Prostate gland (tissue), 2 donors: ENCODE results near the gene DPP10. TPM values are rescaled to one million over a fixed set of nuclear protein-coding genes. Genes with fewer than 3 reads are reported as not detected.

Experiments
- DNase-seq: peaks from one replicate; pipeline ENCODE4 v3.0.0-alpha.2; 2019; ENCODE audit warnings: low spot score
- H3K27ac ChIP-seq, 2 donors: fragments of 200-600 bp; sonication (generic); 2 replicates each; pipeline ENCODE4 v1.5.1; 2017 to 2019
- H3K27me3 ChIP-seq: fragments of 200-600 bp; sonication (generic); replicated peaks from 2 replicates; pipeline ENCODE4 v1.5.1; 2019; ENCODE audit not compliant: insufficient read depth
- H3K36me3 ChIP-seq, 2 donors: fragments of 200-600 bp; sonication (generic); 1 replicate in 1 of 2; 2 replicates in 1 of 2; pipeline versions ENCODE4 v1.5.1 to v1.8.1; 2017 to 2019
- H3K4me1 ChIP-seq: fragments of 200-600 bp; sonication (generic); replicated peaks from 2 replicates; pipeline ENCODE4 v1.5.1; 2019
- H3K4me3 ChIP-seq, 2 donors: fragments of 200-600 bp; sonication (generic); 2 replicates each; pipeline ENCODE4 v1.5.1; 2017 to 2019
- H3K9me3 ChIP-seq: fragments of 200-600 bp; sonication (generic); 2 replicates; pipeline ENCODE4 v1.5.1; 2017
- POLR2A ChIP-seq: fragments of 450-650 bp; IDR thresholded peaks from one replicate; pipeline ENCODE4 v1.6.1; 2016; ENCODE audit warnings: antibody characterized with exemption, mild to moderate bottlenecking
- POLR2AphosphoS5 ChIP-seq: sonication (generic); formaldehyde crosslinking; IDR thresholded peaks from one replicate; pipeline ENCODE4 v1.6.1; 2017; ENCODE audit warnings: antibody characterized with exemption
- WGBS: methylation state at CpG from one replicate; pipeline ENCODE4 v1.1.5; 2018; 5-methylcytosine and 5-hydroxymethylcytosine counted together
- intact Hi-C: fragments of 100-400 bp; cut with DNase I; formaldehyde crosslinking; loops from one replicate; pipeline ENCODE4 v1.14.2; 2022
- total RNA-seq, 2 donors: library from RNA; depleted of rRNA; stranded (reverse); fragments of >200 nt; gene quantifications; one replicate each; pipeline ENCODE4 v1.1.0, GENCODE V29; 2016
- TF ChIP-seq, protein P1 (sequence below), 4 experiments: fragments of 200-600 bp in 2 of 4; fragments of 450-650 bp in 2 of 4; sonication (generic) in 2 of 4; IDR thresholded peaks; 1 replicate in 3 of 4; 2 replicates in 1 of 4; pipeline ENCODE4 v1.5.1; 2016 to 2019; ENCODE audit warnings: antibody characterized with exemption in 4 of 4, mild to moderate bottlenecking in 2 of 4, moderate library complexity in 2 of 4

The DPP10 gene
- total RNA-seq, 2 donors from 2014 or later = 5.1 TPM; not detected in 1

DNA sequence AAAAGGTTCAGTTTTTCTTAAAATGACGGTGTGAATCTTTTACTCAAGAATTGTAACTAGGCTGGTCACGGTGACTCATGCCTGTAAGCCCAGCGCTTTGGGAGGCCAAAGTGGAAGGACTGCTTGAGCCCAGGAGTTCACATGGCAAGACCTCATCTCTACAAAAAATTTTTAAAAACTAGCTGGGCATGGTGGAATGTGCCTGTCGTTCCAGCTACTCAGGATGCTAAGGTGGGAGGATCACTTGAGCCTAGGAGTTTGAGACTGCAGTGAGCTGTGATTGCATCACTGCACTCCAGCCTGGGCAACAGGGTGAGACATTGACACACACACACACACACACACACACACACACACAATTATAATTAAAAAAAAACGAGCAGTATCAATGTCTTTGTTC lies 369.8 kb downstream of the DPP10 start:
- DNase-seq = no peak
- WGBS = 77% methylated on average over 5 of the region's 5 CpGs

DNA sequence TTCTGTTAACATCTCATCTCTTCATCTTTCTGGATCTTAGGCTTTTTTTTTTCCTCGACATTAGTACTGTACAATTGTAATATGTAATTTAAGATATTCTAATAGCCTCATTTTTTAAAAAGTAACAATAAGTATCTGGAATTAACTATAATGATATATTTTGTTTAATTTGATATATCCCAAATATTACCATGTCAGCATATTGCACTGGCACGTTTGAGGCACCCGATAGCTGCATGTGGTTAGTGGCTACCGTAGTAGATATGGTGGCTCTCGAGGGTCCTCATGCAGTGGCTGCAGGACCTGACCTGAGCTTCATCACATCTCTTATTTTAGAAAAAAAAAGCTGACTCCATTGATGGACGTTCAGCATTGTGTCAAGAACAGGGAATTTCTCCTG lies 371.9 kb downstream of the DPP10 start:
- Histone ChIP-seq H3K4me3 (no peak overlapping the region), H3K27me3 (no peaks in the 10 kb centered on the region), H3K4me1 (no peaks in the 10 kb centered on the region), H3K9me3 (no peaks in the 10 kb centered on the region), H3K36me3 (no peaks in the 10 kb centered on the region), H3K27ac (no peak overlapping the region)
- no peak for DNase-seq
- intact Hi-C loops = no loop called here
- TF ChIP-seq, protein P1, sequence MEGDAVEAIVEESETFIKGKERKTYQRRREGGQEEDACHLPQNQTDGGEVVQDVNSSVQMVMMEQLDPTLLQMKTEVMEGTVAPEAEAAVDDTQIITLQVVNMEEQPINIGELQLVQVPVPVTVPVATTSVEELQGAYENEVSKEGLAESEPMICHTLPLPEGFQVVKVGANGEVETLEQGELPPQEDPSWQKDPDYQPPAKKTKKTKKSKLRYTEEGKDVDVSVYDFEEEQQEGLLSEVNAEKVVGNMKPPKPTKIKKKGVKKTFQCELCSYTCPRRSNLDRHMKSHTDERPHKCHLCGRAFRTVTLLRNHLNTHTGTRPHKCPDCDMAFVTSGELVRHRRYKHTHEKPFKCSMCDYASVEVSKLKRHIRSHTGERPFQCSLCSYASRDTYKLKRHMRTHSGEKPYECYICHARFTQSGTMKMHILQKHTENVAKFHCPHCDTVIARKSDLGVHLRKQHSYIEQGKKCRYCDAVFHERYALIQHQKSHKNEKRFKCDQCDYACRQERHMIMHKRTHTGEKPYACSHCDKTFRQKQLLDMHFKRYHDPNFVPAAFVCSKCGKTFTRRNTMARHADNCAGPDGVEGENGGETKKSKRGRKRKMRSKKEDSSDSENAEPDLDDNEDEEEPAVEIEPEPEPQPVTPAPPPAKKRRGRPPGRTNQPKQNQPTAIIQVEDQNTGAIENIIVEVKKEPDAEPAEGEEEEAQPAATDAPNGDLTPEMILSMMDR (IDR thresholded peaks at IDR 0.05) = no peak
- no peak for TF ChIP-seq POLR2A
- TF ChIP-seq POLR2AphosphoS5 = no peak
- WGBS = 83% methylated on average over 6 of the region's 6 CpGs

More for the DNA sequence above, 369.8 kb downstream of the DPP10 start:
- no peaks in the 10 kb centered on the region for H3K9me3 ChIP-seq
- no peaks in the 10 kb centered on the region for H3K27me3 ChIP-seq
- H3K4me1 ChIP-seq = no peaks in the 10 kb centered on the region
- H3K27ac ChIP-seq = no peak overlapping the region
- H3K36me3 ChIP-seq = no peaks in the 10 kb centered on the region
- no peak overlapping the region for H3K4me3 ChIP-seq
- intact Hi-C loops = no loop called here
- TF ChIP-seq POLR2AphosphoS5 (no peak), POLR2A (no peak)
- TF ChIP-seq, protein P1 (IDR thresholded peaks at IDR 0.05) = no peak

DNA sequence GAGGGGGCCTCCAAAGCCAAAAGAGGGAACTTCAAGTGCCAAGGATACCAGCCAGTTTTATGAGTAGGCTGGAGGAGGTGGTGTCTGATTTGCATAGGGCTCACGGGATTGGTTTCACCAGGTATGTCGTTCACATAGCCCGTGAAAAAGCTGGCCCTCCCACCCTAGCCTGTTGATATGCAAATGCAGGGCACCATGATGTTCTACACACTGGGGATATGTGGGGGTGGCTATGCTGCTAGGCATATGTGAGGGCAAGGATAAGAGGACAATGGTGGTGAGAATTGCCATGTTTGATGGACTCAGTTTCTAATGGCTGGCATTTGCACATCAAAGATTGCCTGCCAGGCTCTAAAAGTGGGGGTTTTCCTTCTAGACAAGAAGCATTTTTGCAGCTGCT lies 378.6 kb downstream of the DPP10 start:
- DNase-seq = no peak
- intact Hi-C loops = no loop called here
- Histone ChIP-seq H3K4me1 (no peaks in the 10 kb centered on the region), H3K9me3 (no peaks in the 10 kb centered on the region), H3K36me3 (no peaks in the 10 kb centered on the region), H3K4me3 (no peak overlapping the region), H3K27me3 (no peaks in the 10 kb centered on the region), H3K27ac (no peak overlapping the region)
- TF ChIP-seq POLR2A = no peak
- TF ChIP-seq POLR2AphosphoS5 = no peak
- TF ChIP-seq, protein P1 (IDR thresholded peaks at IDR 0.05) = no peak
- WGBS = 80% methylated on average over 3 of the region's 3 CpGs

DNA sequence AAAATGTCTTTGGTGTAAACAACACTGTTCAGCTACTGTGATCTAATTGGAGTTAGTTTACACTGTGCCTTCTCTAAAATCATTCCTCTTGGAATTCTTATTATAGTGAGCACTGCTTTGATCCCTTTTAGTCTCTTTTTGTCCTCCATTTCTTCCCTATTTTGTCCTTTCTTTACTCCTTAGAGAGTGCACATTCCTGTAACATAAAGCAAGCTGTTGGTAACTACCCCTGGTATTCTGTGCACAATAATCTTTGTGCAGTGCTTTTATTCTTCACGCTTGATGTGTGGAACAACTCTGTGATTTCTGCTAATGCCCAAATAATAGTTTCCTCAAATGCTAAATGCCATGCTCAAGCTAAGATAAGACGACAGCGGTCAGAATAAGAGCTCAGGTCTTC lies 401.5 kb downstream of the DPP10 start:
- H3K9me3 ChIP-seq = no peaks in the 10 kb centered on the region
- WGBS = 85% methylated on average over 3 of the region's 3 CpGs
- intact Hi-C loops = no loop called here

DNA sequence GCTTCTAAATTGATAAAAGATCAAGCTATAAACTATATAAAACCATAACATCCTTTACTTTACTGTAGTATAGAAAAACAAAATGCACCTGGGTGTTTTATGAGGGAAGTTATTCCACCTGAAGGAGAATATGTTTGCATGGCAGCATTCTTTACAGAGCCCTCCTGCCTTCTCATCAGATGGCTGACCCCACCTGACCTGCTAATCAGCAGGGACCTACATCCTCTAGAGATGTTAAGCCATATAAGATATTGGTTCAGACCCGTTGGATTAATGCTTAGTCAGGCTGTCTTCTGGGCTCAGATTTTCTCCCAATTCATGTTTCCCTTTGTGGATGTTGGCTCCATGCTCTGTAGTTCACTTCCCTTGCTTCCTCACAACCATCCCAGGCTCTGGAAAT lies 414.8 kb downstream of the DPP10 start:
- H3K4me1 ChIP-seq = no peaks in the 10 kb centered on the region
- H3K9me3 ChIP-seq = no peaks in the 10 kb centered on the region
- H3K4me3 ChIP-seq = no peak overlapping the region
- H3K27me3 ChIP-seq = no peaks in the 10 kb centered on the region
- no peak for DNase-seq
- H3K36me3 ChIP-seq = no peaks in the 10 kb centered on the region
- intact Hi-C loops = no loop called here
- H3K27ac ChIP-seq = no peak overlapping the region
- 60% methylated on average over 1 of the region's 1 CpG for WGBS
- TF ChIP-seq POLR2A (no peak), POLR2AphosphoS5 (no peak)
- TF ChIP-seq, protein P1 (IDR thresholded peaks at IDR 0.05) = no peak

More for the DNA sequence above, 401.5 kb downstream of the DPP10 start:
- DNase-seq = no peak
- Histone ChIP-seq H3K4me1 (no peaks in the 10 kb centered on the region), H3K27ac (no peak overlapping the region), H3K36me3 (no peaks in the 10 kb centered on the region), H3K4me3 (no peak overlapping the region), H3K27me3 (no peaks in the 10 kb centered on the region)
- TF ChIP-seq POLR2AphosphoS5 (no peak), POLR2A (no peak)
- TF ChIP-seq, protein P1 (IDR thresholded peaks at IDR 0.05) = no peak
